ENCODE data around the gene SERPINA10. TPM values are rescaled to one million over a fixed set of nuclear protein-coding genes. Genes with fewer than 3 reads are reported as not detected.

SERPINA10 gene
- total RNA-seq, 1 donor from 2014 or later: not detected

GRCh38 chr14:94295360-94296180 lies 2.5 kb upstream of the SERPINA10 start:
- Mint-ChIP-seq H3K27me3 (ENCODE audit: low read depth) (no peaks in the 10 kb centered on the region), H3K36me3 (ENCODE audit: low read depth) (no peaks in the 10 kb centered on the region), H3K4me3 (ENCODE audit: unreplicated experiment) (no peak overlapping the region), H3K4me1 (ENCODE audit: low read depth) (no peaks in the 10 kb centered on the region), H3K9me3 (ENCODE audit: low read depth) (peaks cover 2% of the 10 kb centered on the region), H3K27ac (ENCODE audit: unreplicated experiment) (no peak overlapping the region)
- DNase-seq (ENCODE audit: low spot score): no peak
- no peak for TF ChIP-seq CTCF (IDR thresholded peaks at IDR 0.05)

- Mint-ChIP-seq H3K9me3 (ENCODE audit: low read depth) (no peaks in the 10 kb centered on the region), H3K36me3 (ENCODE audit: low read depth) (no peaks in the 10 kb centered on the region), H3K27ac (ENCODE audit: unreplicated experiment) (no peak overlapping the region), H3K27me3 (ENCODE audit: low read depth) (peaks cover under 1% of the 10 kb centered on the region), H3K4me3 (ENCODE audit: unreplicated experiment) (no peak overlapping the region), H3K4me1 (ENCODE audit: low read depth) (no peaks in the 10 kb centered on the region)
- no peak for TF ChIP-seq CTCF (IDR thresholded peaks at IDR 0.05)
- DNase-seq (ENCODE audit: low spot score): no peak
These were observed 483 bp upstream of the SERPINA10 start for GRCh38 chr14:94293578-94293924.

GRCh38 chr14:94292526-94292871 lies 569 bp downstream of the SERPINA10 start:
- no peak for DNase-seq (ENCODE audit: low spot score)
- no peak overlapping the region for H3K4me3 Mint-ChIP-seq (ENCODE audit: unreplicated experiment)
- no peak for TF ChIP-seq CTCF (IDR thresholded peaks at IDR 0.05)
- H3K27me3 Mint-ChIP-seq (ENCODE audit: low read depth): peaks cover 8% of the 10 kb centered on the region
- no peaks in the 10 kb centered on the region for H3K4me1 Mint-ChIP-seq (ENCODE audit: low read depth)
- no peaks in the 10 kb centered on the region for H3K9me3 Mint-ChIP-seq (ENCODE audit: low read depth)
- H3K27ac Mint-ChIP-seq (ENCODE audit: unreplicated experiment): no peak overlapping the region
- H3K36me3 Mint-ChIP-seq (ENCODE audit: low read depth): no peaks in the 10 kb centered on the region

GRCh38 chr14:94291906-94292525 lies 1.1 kb downstream of the SERPINA10 start:
- H3K36me3 Mint-ChIP-seq (ENCODE audit: low read depth): no peaks in the 10 kb centered on the region
- peaks cover 11% of the 10 kb centered on the region for H3K27me3 Mint-ChIP-seq (ENCODE audit: low read depth)
- TF ChIP-seq CTCF (IDR thresholded peaks at IDR 0.05): no peak
- H3K4me1 Mint-ChIP-seq (ENCODE audit: low read depth): no peaks in the 10 kb centered on the region
- H3K9me3 Mint-ChIP-seq (ENCODE audit: low read depth): no peaks in the 10 kb centered on the region
- no peak for DNase-seq (ENCODE audit: low spot score)
- no peak overlapping the region for H3K4me3 Mint-ChIP-seq (ENCODE audit: unreplicated experiment)
- H3K27ac Mint-ChIP-seq (ENCODE audit: unreplicated experiment): no peak overlapping the region

GRCh38 chr14:94291159-94291905 lies 1.7 kb downstream of the SERPINA10 start:
- H3K4me3 Mint-ChIP-seq (ENCODE audit: unreplicated experiment): no peak overlapping the region
- H3K27ac Mint-ChIP-seq (ENCODE audit: unreplicated experiment): no peak overlapping the region
- no peaks in the 10 kb centered on the region for H3K36me3 Mint-ChIP-seq (ENCODE audit: low read depth)
- no peak for TF ChIP-seq CTCF (IDR thresholded peaks at IDR 0.05)
- DNase-seq (ENCODE audit: low spot score): no peak
- H3K9me3 Mint-ChIP-seq (ENCODE audit: low read depth): no peaks in the 10 kb centered on the region
- peaks cover 12% of the 10 kb centered on the region for H3K27me3 Mint-ChIP-seq (ENCODE audit: low read depth)
- no peaks in the 10 kb centered on the region for H3K4me1 Mint-ChIP-seq (ENCODE audit: low read depth)

All from chondrocyte (in vitro differentiated cells).